Left ventricle myocardium inferior (tissue), 1 donor: Measurements from ENCODE around the gene KIAA0319L. TPM values are rescaled to one million over a fixed set of nuclear protein-coding genes. Genes with fewer than 3 reads are reported as not detected.

Source experiments
- DNase-seq: peaks from one replicate; pipeline ENCODE4 v3.0.0-alpha.2; 2020
- H3K27ac ChIP-seq: fragments of 200-600 bp; replicated peaks from 2 replicates; pipeline ENCODE4 v1.8.0; 2021
- H3K27me3 ChIP-seq: fragments of 200-600 bp; 2 replicates; pipeline ENCODE4 v1.8.0; 2021; ENCODE audit warnings: low read depth
- H3K36me3 ChIP-seq: fragments of 200-600 bp; 2 replicates; pipeline ENCODE4 v1.8.0; 2021
- H3K4me1 ChIP-seq: fragments of 200-600 bp; 2 replicates; pipeline ENCODE4 v1.8.0; 2021
- H3K4me3 ChIP-seq: fragments of 200-600 bp; 2 replicates; pipeline ENCODE4 v1.8.0; 2021; ENCODE audit warnings: mild to moderate bottlenecking, moderate library complexity
- H3K9me3 ChIP-seq: fragments of 200-600 bp; replicated peaks from 2 replicates; pipeline ENCODE4 v1.8.0; 2021
- CTCF ChIP-seq: fragments of 200-600 bp; IDR thresholded peaks from 2 replicates; pipeline ENCODE4 v1.8.0; 2021; ENCODE audit warnings: antibody characterized with exemption, mild to moderate bottlenecking, borderline replicate concordance
- intact Hi-C: fragments of 100-400 bp; cut with micrococcal nuclease; formaldehyde crosslinking; loops from one replicate; pipeline ENCODE4 v1.11.0; 2022
- total RNA-seq: library from RNA; stranded (reverse); fragmentation: NEBNext Ultra II Directional; extraction: Animal tissue kit (Norgen Biotek cat#: 25700); gene quantifications from one replicate; pipeline ENCODE4 v1.2.1, GENCODE V29; 2021
- donor health status: DM: no; HTN: yes; CAD: no; lungs with severe emphysema.

KIAA0319L gene
- total RNA-seq, 1 donor from 2014 or later = 64.3 TPM

GRCh38 chr1:35539073-35539823, 18.0 kb downstream of the KIAA0319L start:
- DNase-seq = no peak
- H3K27me3 ChIP-seq = no peaks in the 10 kb centered on the region
- intact Hi-C loops = no loop called here
- peak overlapping the region; percentile 55 for H3K4me3 ChIP-seq
- no peak for TF ChIP-seq CTCF
- H3K36me3 ChIP-seq = no peaks in the 10 kb centered on the region
- peaks cover 94% of the 10 kb centered on the region for H3K4me1 ChIP-seq
- H3K9me3 ChIP-seq = no peaks in the 10 kb centered on the region
- peak overlapping the region; percentile 79 for H3K27ac ChIP-seq

- Histone ChIP-seq H3K27me3 (no peaks in the 10 kb centered on the region), H3K4me1 (peaks cover 96% of the 10 kb centered on the region), H3K4me3 (peak overlapping the region; percentile 55), H3K27ac (peak overlapping the region; percentile 79), H3K36me3 (no peaks in the 10 kb centered on the region), H3K9me3 (no peaks in the 10 kb centered on the region)
- DNase-seq = no peak
- no peak for TF ChIP-seq CTCF
- intact Hi-C loops = no loop called here
Measured at GRCh38 chr1:35537806-35538205, 19.4 kb downstream of the KIAA0319L start.

- intact Hi-C loops = no loop called here
- Histone ChIP-seq H3K27ac (peak overlapping the region; percentile 79), H3K9me3 (no peaks in the 10 kb centered on the region), H3K27me3 (no peaks in the 10 kb centered on the region), H3K4me3 (peak overlapping the region; percentile 55), H3K4me1 (peaks cover 96% of the 10 kb centered on the region), H3K36me3 (no peaks in the 10 kb centered on the region)
- TF ChIP-seq CTCF = no peak
- no peak for DNase-seq
Measured at GRCh38 chr1:35536556-35537162, 20.5 kb downstream of the KIAA0319L start.

- no peak for TF ChIP-seq CTCF
- H3K27ac ChIP-seq = no peak overlapping the region
- DNase-seq = no peak
- no peaks in the 10 kb centered on the region for H3K9me3 ChIP-seq
- intact Hi-C loops = no loop called here
- no peaks in the 10 kb centered on the region for H3K27me3 ChIP-seq
- no peak overlapping the region for H3K4me3 ChIP-seq
- H3K36me3 ChIP-seq = peaks cover 8% of the 10 kb centered on the region
- peaks cover 93% of the 10 kb centered on the region for H3K4me1 ChIP-seq
Measured at GRCh38 chr1:35535243-35535642, 22.0 kb downstream of the KIAA0319L start.

GRCh38 chr1:35533586-35533985, 23.6 kb downstream of the KIAA0319L start:
- TF ChIP-seq CTCF = no peak
- H3K4me1 ChIP-seq = peaks cover 77% of the 10 kb centered on the region
- H3K27ac ChIP-seq = peak overlapping the region; percentile 72
- H3K36me3 ChIP-seq = peaks cover 11% of the 10 kb centered on the region
- no peaks in the 10 kb centered on the region for H3K27me3 ChIP-seq
- DNase-seq = no peak
- peaks cover 7% of the 10 kb centered on the region for H3K9me3 ChIP-seq
- intact Hi-C loops = no loop called here
- H3K4me3 ChIP-seq = peak overlapping the region; percentile 8
